HEK293 (cell line): ENCODE data around the gene EIPR1.

Source experiments
- BCL11A ChIP-seq: fragments of 450-650 bp; formaldehyde crosslinking; IDR thresholded peaks from 2 replicates; pipeline ENCODE4 v1.5.1; 2016; ENCODE audit warnings: low read depth, missing biosample characterization, missing genetic modification characterization
- BCL6B ChIP-seq: fragments of 450-650 bp; formaldehyde crosslinking; IDR thresholded peaks from 2 replicates; pipeline ENCODE4 v1.5.1; 2017; ENCODE audit warnings: missing biosample characterization, missing genetic modification characterization
- GLIS1 ChIP-seq: fragments of 450-650 bp; formaldehyde crosslinking; IDR thresholded peaks from 2 replicates; pipeline ENCODE4 v1.5.1; 2016; ENCODE audit warnings: missing biosample characterization, missing genetic modification characterization
- OSR2 ChIP-seq: fragments of 450-650 bp; formaldehyde crosslinking; IDR thresholded peaks from 2 replicates; pipeline ENCODE4 v1.5.1; 2016; ENCODE audit warnings: missing biosample characterization, missing genetic modification characterization
- PRDM2 ChIP-seq: fragments of 450-650 bp; formaldehyde crosslinking; IDR thresholded peaks from 2 replicates; pipeline ENCODE4 v1.5.1; 2016; ENCODE audit warnings: missing biosample characterization, missing genetic modification characterization, borderline replicate concordance
- PRDM6 ChIP-seq: fragments of 450-650 bp; formaldehyde crosslinking; IDR thresholded peaks from 2 replicates; pipeline ENCODE4 v1.5.1; 2017; ENCODE audit warnings: missing biosample characterization, missing genetic modification characterization
- YY1 ChIP-seq: fragments of 450-650 bp; formaldehyde crosslinking; IDR thresholded peaks from 2 replicates; pipeline ENCODE4 v1.5.1; 2018; ENCODE audit warnings: missing biosample characterization, missing genetic modification characterization
- ZFHX2 ChIP-seq: fragments of 450-650 bp; formaldehyde crosslinking; conservative IDR thresholded peaks from 2 replicates; pipeline ENCODE4 v1.5.1; 2016; ENCODE audit warnings: missing biosample characterization, missing genetic modification characterization
- ZFP37 ChIP-seq: fragments of 450-650 bp; formaldehyde crosslinking; IDR thresholded peaks from 2 replicates; pipeline ENCODE4 v1.5.1; 2016; ENCODE audit warnings: missing biosample characterization, missing genetic modification characterization
- ZNF10 ChIP-seq: fragments of 450-650 bp; formaldehyde crosslinking; IDR thresholded peaks from 2 replicates; pipeline ENCODE4 v1.5.1; 2017; ENCODE audit warnings: missing biosample characterization, missing genetic modification characterization
- ZNF19 ChIP-seq: fragments of 450-650 bp; formaldehyde crosslinking; IDR thresholded peaks from 2 replicates; pipeline ENCODE4; 2016; ENCODE audit warnings: missing biosample characterization, missing genetic modification characterization, low read depth
- ZNF266 ChIP-seq: fragments of 450-650 bp; formaldehyde crosslinking; IDR thresholded peaks from 2 replicates; pipeline ENCODE4 v1.5.1; 2016; ENCODE audit warnings: missing biosample characterization, missing genetic modification characterization, low read depth
- ZNF37A ChIP-seq: fragments of 450-650 bp; IDR thresholded peaks from 2 replicates; pipeline ENCODE4 v1.5.1; 2018; ENCODE audit warnings: missing biosample characterization, missing genetic modification characterization
- ZNF549 ChIP-seq: fragments of 450-650 bp; IDR thresholded peaks from 2 replicates; pipeline ENCODE4 v1.5.1; 2018; ENCODE audit warnings: missing biosample characterization, missing genetic modification characterization, mild to moderate bottlenecking, inconsistent platforms, moderate library complexity
- ZNF664 ChIP-seq: fragments of 450-650 bp; formaldehyde crosslinking; IDR thresholded peaks from 2 replicates; pipeline ENCODE4 v1.5.1; 2016; ENCODE audit warnings: missing biosample characterization, missing genetic modification characterization
- ZNF837 ChIP-seq: fragments of 450-650 bp; formaldehyde crosslinking; IDR thresholded peaks from 2 replicates; pipeline ENCODE4 v1.5.1; 2016; ENCODE audit warnings: missing biosample characterization, missing genetic modification characterization
- TF ChIP-seq, protein P1 (sequence below): fragments of 450-650 bp; formaldehyde crosslinking; IDR thresholded peaks from 2 replicates; pipeline ENCODE4 v1.5.1; 2016; ENCODE audit warnings: missing biosample characterization, missing genetic modification characterization
- TF ChIP-seq, protein P2 (sequence below): fragments of 450-650 bp; formaldehyde crosslinking; IDR thresholded peaks from 2 replicates; pipeline ENCODE4 v1.5.1; 2016; ENCODE audit warnings: missing biosample characterization, missing genetic modification characterization
- TF ChIP-seq, protein P3 (sequence below): fragments of 450-650 bp; formaldehyde crosslinking; optimal IDR thresholded peaks from 2 replicates; pipeline ENCODE3; 2016; ENCODE audit warnings: missing biosample characterization, mild to moderate bottlenecking, missing genetic modification characterization
- TF ChIP-seq, protein P4 (sequence below): fragments of 450-650 bp; formaldehyde crosslinking; IDR thresholded peaks from 2 replicates; pipeline ENCODE4 v1.5.1; 2016; ENCODE audit warnings: missing biosample characterization, missing genetic modification characterization, low read depth
- TF ChIP-seq, protein P5 (sequence below): fragments of 450-650 bp; IDR thresholded peaks from 2 replicates; pipeline ENCODE4 v1.5.1; 2018; ENCODE audit warnings: missing biosample characterization, missing genetic modification characterization

EIPR1 gene

DNA sequence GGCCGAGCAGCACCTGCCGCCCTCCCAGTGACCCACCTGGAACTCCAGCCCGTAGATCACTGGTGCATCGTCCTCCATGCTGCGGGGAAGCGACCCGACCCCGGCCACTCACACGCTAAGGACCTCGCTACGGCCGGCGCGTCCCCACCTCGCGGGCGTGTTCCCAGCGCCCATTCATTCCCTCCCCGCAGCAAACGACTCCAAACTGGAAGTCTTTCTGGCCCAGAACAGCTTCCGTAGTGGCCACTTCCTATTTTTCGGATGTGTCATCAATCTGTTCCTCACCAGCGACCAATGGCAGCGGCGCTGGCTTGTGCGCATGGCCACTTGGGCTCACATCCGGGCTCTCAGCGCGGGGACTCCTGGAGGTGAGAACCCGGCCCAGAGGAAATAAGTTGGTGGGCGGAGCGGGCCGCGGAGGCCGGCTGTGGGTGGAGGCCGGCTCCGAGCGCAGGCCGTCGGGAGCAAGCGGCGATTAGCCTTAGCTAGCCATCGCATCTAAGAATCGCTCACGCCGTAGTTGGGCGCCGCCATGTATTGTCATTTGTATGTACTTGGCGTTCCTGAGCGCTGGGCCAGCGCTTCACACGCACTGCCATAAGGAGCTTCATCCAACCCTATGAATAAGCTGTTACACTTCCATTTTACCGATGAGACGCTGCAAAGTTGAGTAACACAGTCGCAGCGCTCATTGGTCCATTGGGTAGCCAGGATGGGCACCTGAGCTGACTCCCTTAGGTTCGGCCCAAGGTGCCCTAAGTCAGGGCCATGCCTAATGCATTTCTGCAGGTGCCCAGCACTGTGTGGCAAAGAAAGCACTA lies at the start of gene EIPR1 (continued):
- TF ChIP-seq, protein P1, sequence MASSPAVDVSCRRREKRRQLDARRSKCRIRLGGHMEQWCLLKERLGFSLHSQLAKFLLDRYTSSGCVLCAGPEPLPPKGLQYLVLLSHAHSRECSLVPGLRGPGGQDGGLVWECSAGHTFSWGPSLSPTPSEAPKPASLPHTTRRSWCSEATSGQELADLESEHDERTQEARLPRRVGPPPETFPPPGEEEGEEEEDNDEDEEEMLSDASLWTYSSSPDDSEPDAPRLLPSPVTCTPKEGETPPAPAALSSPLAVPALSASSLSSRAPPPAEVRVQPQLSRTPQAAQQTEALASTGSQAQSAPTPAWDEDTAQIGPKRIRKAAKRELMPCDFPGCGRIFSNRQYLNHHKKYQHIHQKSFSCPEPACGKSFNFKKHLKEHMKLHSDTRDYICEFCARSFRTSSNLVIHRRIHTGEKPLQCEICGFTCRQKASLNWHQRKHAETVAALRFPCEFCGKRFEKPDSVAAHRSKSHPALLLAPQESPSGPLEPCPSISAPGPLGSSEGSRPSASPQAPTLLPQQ: no peak
- TF ChIP-seq ZNF37A (tag by site-specific recombination) (no peak), GLIS1 (tag by site-specific recombination) (peak; percentile 9; the same call in 1 of the 2 replicates), ZNF10 (tag by site-specific recombination) (no peak), ZNF837 (tag by site-specific recombination) (no peak), ZNF664 (tag by site-specific recombination) (no peak), PRDM2 (no peak), OSR2 (tag by site-specific recombination) (peak; percentile 53), ZFP37 (0 out of 2 replicates have a peak, but pooled peaks have one; percentile 52), ZNF266 (no peak), PRDM6 (tag by site-specific recombination) (no peak), BCL11A (tag by site-specific recombination) (no peak), ZNF19 (tag by site-specific recombination) (no peak), BCL6B (tag by site-specific recombination) (no peak), ZNF549 (tag by site-specific recombination) (no peak), ZFHX2 (tag by site-specific recombination) (peak; percentile 84), YY1 (peak; percentile 31; the same call in 1 of the 2 replicates)
- TF ChIP-seq, protein P2, sequence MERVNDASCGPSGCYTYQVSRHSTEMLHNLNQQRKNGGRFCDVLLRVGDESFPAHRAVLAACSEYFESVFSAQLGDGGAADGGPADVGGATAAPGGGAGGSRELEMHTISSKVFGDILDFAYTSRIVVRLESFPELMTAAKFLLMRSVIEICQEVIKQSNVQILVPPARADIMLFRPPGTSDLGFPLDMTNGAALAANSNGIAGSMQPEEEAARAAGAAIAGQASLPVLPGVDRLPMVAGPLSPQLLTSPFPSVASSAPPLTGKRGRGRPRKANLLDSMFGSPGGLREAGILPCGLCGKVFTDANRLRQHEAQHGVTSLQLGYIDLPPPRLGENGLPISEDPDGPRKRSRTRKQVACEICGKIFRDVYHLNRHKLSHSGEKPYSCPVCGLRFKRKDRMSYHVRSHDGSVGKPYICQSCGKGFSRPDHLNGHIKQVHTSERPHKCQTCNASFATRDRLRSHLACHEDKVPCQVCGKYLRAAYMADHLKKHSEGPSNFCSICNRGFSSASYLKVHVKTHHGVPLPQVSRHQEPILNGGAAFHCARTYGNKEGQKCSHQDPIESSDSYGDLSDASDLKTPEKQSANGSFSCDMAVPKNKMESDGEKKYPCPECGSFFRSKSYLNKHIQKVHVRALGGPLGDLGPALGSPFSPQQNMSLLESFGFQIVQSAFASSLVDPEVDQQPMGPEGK (tag by site-specific recombination): 0 out of 2 replicates have a peak, but pooled peaks have one; percentile 27
- TF ChIP-seq, protein P3, sequence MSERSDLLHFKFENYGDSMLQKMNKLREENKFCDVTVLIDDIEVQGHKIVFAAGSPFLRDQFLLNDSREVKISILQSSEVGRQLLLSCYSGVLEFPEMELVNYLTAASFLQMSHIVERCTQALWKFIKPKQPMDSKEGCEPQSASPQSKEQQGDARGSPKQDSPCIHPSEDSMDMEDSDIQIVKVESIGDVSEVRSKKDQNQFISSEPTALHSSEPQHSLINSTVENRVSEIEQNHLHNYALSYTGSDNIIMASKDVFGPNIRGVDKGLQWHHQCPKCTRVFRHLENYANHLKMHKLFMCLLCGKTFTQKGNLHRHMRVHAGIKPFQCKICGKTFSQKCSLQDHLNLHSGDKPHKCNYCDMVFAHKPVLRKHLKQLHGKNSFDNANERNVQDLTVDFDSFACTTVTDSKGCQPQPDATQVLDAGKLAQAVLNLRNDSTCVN (tag by site-specific recombination): peak; percentile 79
- TF ChIP-seq, protein P4, sequence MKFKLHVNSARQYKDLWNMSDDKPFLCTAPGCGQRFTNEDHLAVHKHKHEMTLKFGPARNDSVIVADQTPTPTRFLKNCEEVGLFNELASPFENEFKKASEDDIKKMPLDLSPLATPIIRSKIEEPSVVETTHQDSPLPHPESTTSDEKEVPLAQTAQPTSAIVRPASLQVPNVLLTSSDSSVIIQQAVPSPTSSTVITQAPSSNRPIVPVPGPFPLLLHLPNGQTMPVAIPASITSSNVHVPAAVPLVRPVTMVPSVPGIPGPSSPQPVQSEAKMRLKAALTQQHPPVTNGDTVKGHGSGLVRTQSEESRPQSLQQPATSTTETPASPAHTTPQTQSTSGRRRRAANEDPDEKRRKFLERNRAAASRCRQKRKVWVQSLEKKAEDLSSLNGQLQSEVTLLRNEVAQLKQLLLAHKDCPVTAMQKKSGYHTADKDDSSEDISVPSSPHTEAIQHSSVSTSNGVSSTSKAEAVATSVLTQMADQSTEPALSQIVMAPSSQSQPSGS: no peak
- TF ChIP-seq, protein P5, sequence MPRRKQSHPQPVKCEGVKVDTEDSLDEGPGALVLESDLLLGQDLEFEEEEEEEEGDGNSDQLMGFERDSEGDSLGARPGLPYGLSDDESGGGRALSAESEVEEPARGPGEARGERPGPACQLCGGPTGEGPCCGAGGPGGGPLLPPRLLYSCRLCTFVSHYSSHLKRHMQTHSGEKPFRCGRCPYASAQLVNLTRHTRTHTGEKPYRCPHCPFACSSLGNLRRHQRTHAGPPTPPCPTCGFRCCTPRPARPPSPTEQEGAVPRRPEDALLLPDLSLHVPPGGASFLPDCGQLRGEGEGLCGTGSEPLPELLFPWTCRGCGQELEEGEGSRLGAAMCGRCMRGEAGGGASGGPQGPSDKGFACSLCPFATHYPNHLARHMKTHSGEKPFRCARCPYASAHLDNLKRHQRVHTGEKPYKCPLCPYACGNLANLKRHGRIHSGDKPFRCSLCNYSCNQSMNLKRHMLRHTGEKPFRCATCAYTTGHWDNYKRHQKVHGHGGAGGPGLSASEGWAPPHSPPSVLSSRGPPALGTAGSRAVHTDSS (tag by site-specific recombination): no peak
